Aorta (tissue), 5 donors: ENCODE data around the gene LIG4. TPM values are rescaled to one million over a fixed set of nuclear protein-coding genes. Genes with fewer than 3 reads are reported as not detected.
"Not testable (repeated sequence)": the region's sequence is repeated elsewhere in the genome, so short reads cannot be mapped to it uniquely, and the experiment has no call there.

Experiments
- ATAC-seq: fragments of 200-7000 bp; cut with Tn5 transposase; one replicate; pipeline ENCODE4 v1.9.1; 2022; ENCODE audit warnings: moderate library complexity; ENCODE audit not compliant: low FRiP score
- DNase-seq, 2 donors: peaks; one replicate each; pipeline ENCODE4 v3.0.0-alpha.2; 2020
- H3K27ac ChIP-seq, 2 donors: one replicate each; pipeline ENCODE4 v1.5.1; 2013; ENCODE audit warnings: low read length in 2 of 2, mild to moderate bottlenecking in 2 of 2, moderate library complexity in 2 of 2, control low read depth in 1 of 2, inconsistent platforms in 1 of 2, low read depth in 1 of 2
- H3K27me3 ChIP-seq, 2 donors: one replicate each; pipeline ENCODE4 v1.6.1; 2013; ENCODE audit warnings: control low read depth in 1 of 2, low read length in 1 of 2, mild to moderate bottlenecking in 1 of 2, moderate library complexity in 1 of 2; ENCODE audit not compliant: insufficient read depth in 2 of 2, control insufficient read depth in 1 of 2
- H3K36me3 ChIP-seq, 2 donors: one replicate each; pipeline ENCODE4 v1.6.1; 2013; ENCODE audit warnings: control low read depth in 1 of 2, low read length in 1 of 2, mild to moderate bottlenecking in 1 of 2; ENCODE audit not compliant: insufficient read depth in 2 of 2, control insufficient read depth in 1 of 2
- H3K4me1 ChIP-seq, 2 donors: one replicate each; pipeline ENCODE4 v1.6.1; 2013; ENCODE audit warnings: low read length in 2 of 2, control low read depth in 1 of 2, mild to moderate bottlenecking in 1 of 2, moderate library complexity in 1 of 2; ENCODE audit not compliant: insufficient read depth in 2 of 2, control insufficient read depth in 1 of 2
- H3K4me3 ChIP-seq, 2 donors: one replicate each; pipeline ENCODE4 v1.5.1; 2013; ENCODE audit warnings: low read length in 2 of 2, control low read depth in 1 of 2, mild to moderate bottlenecking in 1 of 2
- H3K9me3 ChIP-seq: one replicate; pipeline ENCODE4 v1.6.1; 2013; ENCODE audit warnings: mild to moderate bottlenecking, low read length; ENCODE audit not compliant: control insufficient read depth
- WGBS, 2 donors: extraction: QIAGEN DNeasy Blood & Tissue Kit; methylation state at CpG; one replicate each; pipeline ENCODE4 v1.1.7; 2013; 5-methylcytosine and 5-hydroxymethylcytosine counted together
- intact Hi-C, 2 donors: fragments of 100-400 bp; cut with DNase I; formaldehyde crosslinking; loops; one replicate each; pipeline versions ENCODE4 v1.14.2 to v1.15.0; 2022
- polyA plus RNA-seq, 2 donors: library from polyadenylated mRNA; stranded (reverse); fragments of 200-250 nt; gene quantifications; one replicate each; pipeline ENCODE4 v1.2.3, GENCODE V29; 2013
- total RNA-seq, 2 donors: library from RNA; stranded (reverse); fragmentation: NEBNext Ultra II Directional; extraction: Animal tissue kit (Norgen Biotek cat#: 25700); gene quantifications; one replicate each; pipeline ENCODE4 v1.2.1, GENCODE V29; 2021
- donor health status: healthy with polysubstance abuse.
- donor health status: Bipolar disorder and iron deficiency.
- donor health status: DM: no; HTN: no; CAD: no.
- donor health status: DM: no; HTN: no; CAD: no.
- donor health status: DM: yes; HTN: yes; CAD: no.

Gene LIG4
- total and polyA plus RNA-seq, 4 donors, result 4.3 to 12.7 (median 9.6) TPM

DNA sequence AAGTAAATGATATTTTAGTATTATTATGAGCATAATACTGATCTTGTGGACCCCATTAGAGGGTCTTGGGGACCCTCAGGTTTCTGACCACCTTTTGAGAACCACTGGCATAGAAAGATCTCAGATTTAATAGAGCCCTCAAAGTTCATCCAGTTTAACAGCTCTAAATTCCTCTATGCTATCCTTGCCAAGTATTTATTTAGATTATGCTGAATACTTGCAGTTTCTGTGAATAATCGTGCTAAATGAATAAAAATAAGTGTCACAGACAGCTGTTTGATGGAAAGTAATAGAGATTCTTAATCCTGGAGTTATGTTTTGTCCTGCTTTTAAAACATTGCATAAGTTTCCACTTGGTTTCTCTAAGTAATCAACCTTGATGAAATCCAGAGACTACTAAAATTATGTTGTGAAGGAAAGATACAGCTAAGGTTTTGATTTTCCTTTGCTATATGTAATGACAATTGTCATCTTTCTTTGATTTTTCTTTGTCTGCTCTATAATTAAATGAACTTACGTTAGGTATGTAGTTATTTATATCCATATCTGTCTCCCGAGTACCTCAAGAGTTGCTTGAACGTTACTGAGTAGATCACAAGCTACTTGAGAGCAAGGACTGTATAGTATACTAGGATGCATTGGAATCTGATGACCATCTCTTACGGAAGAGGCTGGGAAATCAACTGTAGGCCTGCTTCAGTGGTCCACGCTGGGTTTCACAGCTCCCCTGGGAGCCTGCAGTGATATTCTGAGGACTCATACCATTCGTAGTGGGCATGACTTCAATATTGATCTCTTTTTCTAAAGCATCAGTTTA is 8.6 kb upstream of the LIG4 start:
- no peak for ATAC-seq
- H3K4me3 ChIP-seq, result no peak overlapping the region
- no peak overlapping the region for H3K27ac ChIP-seq
- H3K4me1 ChIP-seq, result peaks cover 2 to 6% of the 10 kb centered on the region in 2 donors
- H3K27me3 ChIP-seq, result no peaks in the 10 kb centered on the region
- intact Hi-C loops, result no loop called here
- H3K36me3 ChIP-seq, result no peaks in the 10 kb centered on the region
- no peak for DNase-seq
- 64 to 65% methylated on average over 7 of the region's 7 CpGs for WGBS, 2 donors
- H3K9me3 ChIP-seq, result no peaks in the 10 kb centered on the region

DNA sequence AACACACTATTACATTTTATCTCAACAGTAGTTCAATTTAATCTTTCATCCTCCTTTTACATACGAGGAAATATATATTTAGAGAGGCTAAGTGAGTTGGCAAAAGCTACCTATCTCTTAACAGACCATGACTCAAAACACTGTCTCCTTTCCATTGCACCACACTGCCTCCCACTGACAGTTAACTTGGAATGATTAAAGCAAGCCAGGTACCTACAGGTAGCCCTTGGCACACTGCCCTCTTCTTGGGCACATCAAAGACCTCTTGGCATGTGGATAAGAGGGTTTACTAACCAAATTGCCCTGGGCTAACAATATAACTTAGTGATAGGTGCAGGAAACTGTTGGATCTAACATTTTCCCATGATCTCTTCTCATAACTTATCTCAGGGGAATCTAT is 4.7 kb upstream of the LIG4 start:
- Histone ChIP-seq H3K27me3 (no peaks in the 10 kb centered on the region), H3K4me1 (peaks cover 2 to 3% of the 10 kb centered on the region in 2 donors), H3K4me3 (no peak overlapping the region), H3K36me3 (no peaks in the 10 kb centered on the region), H3K27ac (no peak overlapping the region), H3K9me3 (no peaks in the 10 kb centered on the region)
- DNase-seq (no peak), ATAC-seq (no peak)
- 45 to 51% methylated on average over 1 of the region's 1 CpG for whole genome bisulfite sequencing, 2 donors
- intact Hi-C loops, result no loop called here

DNA sequence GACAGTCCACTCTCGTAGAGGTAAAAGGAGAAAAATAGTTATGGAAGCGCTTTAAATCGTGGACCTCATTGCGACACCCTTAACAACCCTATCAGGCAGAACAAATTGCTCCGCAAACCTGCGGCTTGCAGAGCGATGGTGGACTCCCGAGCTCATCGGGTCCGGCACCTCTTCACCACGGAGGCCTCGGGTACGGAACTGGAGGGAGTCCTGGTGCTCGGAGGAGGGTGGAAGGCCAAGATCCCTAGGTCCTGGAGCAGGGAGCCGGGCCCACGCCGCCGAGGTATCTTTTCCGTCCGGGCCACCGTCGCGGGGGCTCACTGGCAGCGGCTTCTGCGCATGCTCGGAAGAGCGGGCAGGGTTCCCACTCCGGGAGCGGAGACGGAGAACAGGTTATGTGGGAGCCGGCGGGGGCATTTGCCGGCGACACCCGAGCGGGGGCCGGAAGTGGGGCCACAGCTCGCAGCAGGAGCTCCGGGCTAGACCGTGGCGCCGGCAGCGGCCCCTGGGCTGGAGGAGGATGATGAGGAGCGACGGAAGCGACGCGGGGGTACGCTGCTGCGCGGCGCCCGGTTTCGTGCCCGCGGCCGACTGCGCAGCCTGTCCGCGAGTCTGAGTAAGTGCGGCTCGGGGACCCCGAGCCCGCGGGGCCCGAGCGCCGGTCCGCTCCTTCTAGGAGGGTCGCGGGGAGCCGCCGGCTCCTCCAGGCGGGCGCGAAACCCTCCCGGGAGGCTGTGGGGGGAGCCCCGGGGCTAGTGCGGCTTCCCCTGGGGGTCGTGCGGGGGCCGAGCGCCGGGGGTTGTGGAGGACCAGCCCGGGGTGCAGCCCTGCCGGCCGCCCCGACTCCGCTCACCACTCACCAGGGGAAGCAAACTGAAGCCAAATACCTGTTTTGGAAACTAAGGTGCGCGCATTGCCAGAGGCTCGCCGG is 3.0 kb upstream of the LIG4 start, which contains the start of gene ABHD13:
ABHD13 (plus strand) TSS at position 349 of the 931 bp plus-strand sequence. CDS start 10,827 bp downstream, outside the sequence.
- H3K36me3 ChIP-seq, result no peaks in the 10 kb centered on the region
- peak within 1 kb of the TSS; percentile 91 to 94 for H3K4me3 ChIP-seq
- DNase-seq, result peak; percentile 93 to 97
- peak within 1 kb of the TSS; percentile 35 to 52 for H3K27ac ChIP-seq
- H3K27me3 ChIP-seq, result no peaks in the 10 kb centered on the region
- intact Hi-C loops, result no loop called here
- peak; percentile 96 for ATAC-seq
- H3K9me3 ChIP-seq, result no peaks in the 10 kb centered on the region
- 0 to 1% methylated on average over 65 to 93 of the region's 93 CpGs for WGBS, 2 donors
- H3K4me1 ChIP-seq, result peaks cover 2 to 3% of the 10 kb centered on the region in 2 donors

DNA sequence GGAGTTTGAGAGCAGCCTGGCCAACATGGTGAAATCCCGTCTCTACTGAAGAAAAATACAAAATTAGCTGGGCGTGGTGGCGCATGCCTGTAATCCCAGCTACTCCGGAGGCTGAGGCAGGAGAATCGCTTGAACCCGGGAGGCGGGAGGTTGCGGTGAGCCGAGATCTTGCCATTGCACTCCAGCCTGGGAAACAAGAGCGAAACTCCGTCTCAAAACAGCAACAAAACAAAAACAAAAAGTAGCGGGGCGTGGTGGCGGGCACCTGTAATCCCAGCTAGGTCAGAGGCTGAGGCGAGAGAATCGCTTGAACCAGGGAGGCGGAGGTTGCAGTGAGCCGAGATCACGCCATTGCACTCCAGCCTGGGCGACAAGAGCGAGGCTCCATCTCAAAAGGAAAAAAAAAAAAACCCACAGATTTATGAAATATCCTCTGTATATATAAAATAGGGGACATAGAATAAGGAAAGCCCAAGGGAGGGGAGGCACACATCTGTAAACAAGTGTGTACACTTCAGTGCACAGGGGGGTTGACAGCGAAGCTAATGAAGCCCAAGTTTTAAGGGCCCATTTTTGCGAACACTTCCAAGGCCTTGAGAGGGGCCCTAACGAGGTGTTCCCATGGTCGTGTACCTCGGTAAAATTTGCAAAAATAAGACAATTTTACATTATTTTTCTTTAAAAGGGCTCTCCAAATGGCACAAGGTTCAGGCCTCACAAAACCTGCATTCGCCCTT is 2.1 kb upstream of the LIG4 start:
- H3K36me3 ChIP-seq, H3K27ac ChIP-seq, H3K9me3 ChIP-seq, DNase-seq, H3K4me1 ChIP-seq, intact Hi-C loops, H3K27me3 ChIP-seq: not testable (repeated sequence)
- WGBS, 2 donors, result 71 to 72% methylated on average over 27 of the region's 27 CpGs
- peak; percentile 3 for ATAC-seq
- peak overlapping the region; percentile 59 to 94 for H3K4me3 ChIP-seq

DNA sequence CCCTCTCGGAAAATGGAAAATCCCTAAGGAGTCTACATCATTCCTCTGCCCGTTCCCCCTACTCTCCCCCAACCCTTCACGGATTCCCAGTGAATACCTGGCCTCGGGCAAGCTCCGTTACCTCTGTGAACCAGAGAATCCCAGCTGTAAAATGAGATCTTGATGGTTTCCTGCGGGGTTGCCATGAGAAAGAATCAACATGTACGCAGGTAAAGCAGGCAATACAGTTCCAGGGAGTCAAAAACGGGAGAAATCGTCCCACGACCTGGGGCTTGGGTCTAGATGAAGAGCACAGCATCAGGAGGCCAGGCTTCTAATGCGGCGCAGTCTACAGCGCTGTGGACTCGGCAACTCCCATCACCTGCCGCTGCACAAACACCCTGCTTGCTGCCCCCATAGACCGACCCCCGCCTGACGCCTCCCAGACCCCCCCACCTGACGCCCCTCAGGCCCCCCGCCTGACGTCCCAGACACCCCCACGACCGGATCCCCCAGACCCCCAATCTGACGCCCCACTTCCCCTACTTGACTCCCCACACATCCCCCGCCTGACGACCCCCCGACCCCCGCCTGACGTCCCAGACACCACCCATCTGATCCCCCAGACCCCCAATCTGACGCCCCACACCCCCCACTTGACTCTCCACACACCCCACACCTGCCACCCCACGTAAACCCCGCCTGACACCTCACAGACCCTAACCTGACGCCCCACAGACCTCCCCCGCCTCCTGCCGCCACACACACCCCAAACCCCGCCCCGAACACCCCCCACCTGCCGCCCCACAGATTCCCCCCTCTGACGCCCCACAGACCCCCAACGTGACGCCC is 680 bp downstream of the LIG4 start:
- Histone ChIP-seq H3K27ac (peak overlapping the region in 1 of 2 donors; percentile 3), H3K9me3 (no peaks in the 10 kb centered on the region), H3K4me1 (peaks cover 0 to 2% of the 10 kb centered on the region in 2 donors), H3K36me3 (no peaks in the 10 kb centered on the region), H3K27me3 (no peaks in the 10 kb centered on the region), H3K4me3 (peak overlapping the region; percentile 18 to 73)
- DNase-seq (peak in 1 of 2 donors; percentile 71), ATAC-seq (no peak)
- WGBS, 2 donors, result 3 to 4% methylated on average over 33 to 41 of the region's 41 CpGs
- intact Hi-C loops, result no loop called here

DNA sequence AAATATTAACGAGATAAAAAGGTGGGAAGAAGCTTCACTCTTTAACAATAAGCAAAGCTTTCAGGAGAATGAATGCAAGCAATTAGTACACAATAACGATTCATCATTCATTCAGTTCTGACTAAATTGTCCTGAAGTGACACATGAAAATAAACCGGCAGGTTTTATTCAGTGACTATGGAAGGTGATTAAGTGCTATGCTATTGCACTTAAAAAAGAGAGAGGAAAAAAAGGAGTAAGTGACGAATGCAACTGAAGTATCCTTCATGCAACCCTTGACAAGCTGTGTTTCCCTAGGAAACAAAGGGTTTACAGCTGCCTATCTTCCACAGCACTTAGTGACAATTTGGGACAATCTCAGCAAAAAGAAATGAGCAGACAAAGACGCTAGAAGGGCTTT is 1.4 kb downstream of the LIG4 start:
- intact Hi-C loops, result no loop called here
- Histone ChIP-seq H3K4me3 (no peak overlapping the region), H3K27me3 (no peaks in the 10 kb centered on the region), H3K36me3 (no peaks in the 10 kb centered on the region), H3K27ac (no peak overlapping the region), H3K4me1 (no peaks in the 10 kb centered on the region), H3K9me3 (peaks cover 1% of the 10 kb centered on the region)
- DNase-seq (no peak), ATAC-seq (no peak)
- WGBS, 2 donors, result 48 to 50% methylated on average over 5 of the region's 5 CpGs

DNA sequence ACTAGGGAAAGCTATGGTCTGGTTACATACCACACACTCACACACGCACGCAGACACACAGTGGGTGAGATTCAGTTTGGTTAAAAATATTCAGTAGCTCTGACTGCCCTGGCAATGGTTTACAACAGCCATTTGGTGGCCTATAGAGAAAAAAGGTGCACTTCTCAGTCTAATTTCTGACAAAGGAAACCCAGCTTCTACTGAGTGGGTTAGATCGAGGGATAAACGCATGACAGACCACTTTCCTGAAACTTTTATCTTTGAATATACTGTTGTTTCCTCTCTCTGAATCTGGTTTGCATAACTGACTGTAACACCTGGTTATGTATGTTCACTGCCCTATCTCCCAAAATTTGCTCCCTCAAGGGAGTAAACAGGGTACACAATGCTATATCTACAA is 2.5 kb downstream of the LIG4 start:
- DNase-seq (no peak), ATAC-seq (no peak)
- WGBS, 2 donors, result 96 to 97% methylated on average over 4 of the region's 4 CpGs
- H3K36me3 ChIP-seq, result no peaks in the 10 kb centered on the region
- H3K9me3 ChIP-seq, result peaks cover 1% of the 10 kb centered on the region
- H3K4me3 ChIP-seq, result no peak overlapping the region
- no peaks in the 10 kb centered on the region for H3K4me1 ChIP-seq
- H3K27ac ChIP-seq, result no peak overlapping the region
- no peaks in the 10 kb centered on the region for H3K27me3 ChIP-seq
- intact Hi-C loops, result no loop called here

DNA sequence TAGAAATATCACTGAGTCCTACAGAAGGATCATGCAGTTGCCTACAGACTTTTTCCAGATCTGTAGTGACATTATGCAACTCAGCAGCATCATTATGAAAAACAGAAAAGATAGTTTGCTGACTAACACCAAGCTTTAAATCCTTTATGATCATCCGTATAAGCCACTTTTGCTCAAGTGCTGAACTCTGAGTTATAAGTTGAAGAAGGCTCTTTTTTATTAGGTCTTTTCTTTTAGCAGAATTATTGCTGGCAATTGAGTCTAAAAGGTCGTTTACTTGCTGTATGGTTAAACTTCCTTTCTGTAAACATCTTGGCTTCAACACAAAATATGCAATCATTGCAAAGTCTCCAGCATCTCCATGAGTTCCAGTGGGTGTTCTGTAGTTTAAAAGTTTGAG is 4.8 kb downstream of the LIG4 start:
- ATAC-seq (no peak), DNase-seq (no peak)
- no peaks in the 10 kb centered on the region for H3K36me3 ChIP-seq
- H3K4me3 ChIP-seq, result no peak overlapping the region
- WGBS, 2 donors, result 86 to 94% methylated on average over 2 of the region's 2 CpGs
- no peaks in the 10 kb centered on the region for H3K4me1 ChIP-seq
- H3K27me3 ChIP-seq, result no peaks in the 10 kb centered on the region
- H3K9me3 ChIP-seq, result peaks cover 1% of the 10 kb centered on the region
- no peak overlapping the region for H3K27ac ChIP-seq
- intact Hi-C loops, result no loop called here
